Liver (tissue), 9 donors: Measurements from ENCODE around the gene HOXD9. TPM values are rescaled to one million over a fixed set of nuclear protein-coding genes. Genes with fewer than 3 reads are reported as not detected.

Experiments
- DNase-seq: peaks from one replicate; pipeline ENCODE4 v3.0.0-alpha.2; 2017; ENCODE audit warnings: low spot score
- H3K27ac ChIP-seq, 2 donors: one replicate each; pipeline ENCODE4 v1.7.0; 2013; ENCODE audit warnings: inconsistent platforms in 2 of 2, low read length in 2 of 2, control low read depth in 1 of 2, low read depth in 1 of 2, mild to moderate bottlenecking in 1 of 2
- H3K27me3 ChIP-seq, 4 donors: one replicate each; pipeline versions ENCODE4 v1.6.1 to v1.7.0; 2013; ENCODE audit warnings: low read length in 3 of 4, inconsistent platforms in 1 of 4, mild to moderate bottlenecking in 1 of 4, moderate library complexity in 1 of 4; ENCODE audit not compliant: control insufficient read depth in 4 of 4, insufficient read depth in 4 of 4
- H3K36me3 ChIP-seq, 4 donors: one replicate each; pipeline versions ENCODE4 v1.6.1 to v1.7.0; 2013; ENCODE audit warnings: low read length in 3 of 4, mild to moderate bottlenecking in 3 of 4, low read depth in 1 of 4, moderate library complexity in 1 of 4; ENCODE audit not compliant: control insufficient read depth in 4 of 4, insufficient read depth in 3 of 4
- H3K4me1 ChIP-seq, 4 donors: one replicate each; pipeline versions ENCODE4 v1.6.1 to v1.7.0; 2013; ENCODE audit warnings: low read length in 3 of 4, mild to moderate bottlenecking in 3 of 4, moderate library complexity in 1 of 4; ENCODE audit not compliant: control insufficient read depth in 4 of 4, insufficient read depth in 4 of 4
- H3K4me3 ChIP-seq, 3 donors: one replicate each; pipeline versions ENCODE4 v1.6.1 to v1.7.0; 2013; ENCODE audit warnings: low read length in 3 of 3, control low read depth in 1 of 3, low read depth in 1 of 3, mild to moderate bottlenecking in 1 of 3
- H3K9ac ChIP-seq, 2 donors: one replicate each; pipeline ENCODE4 v1.7.0; 2013; ENCODE audit warnings: low read length in 2 of 2, mild to moderate bottlenecking in 2 of 2, moderate library complexity in 2 of 2, control low read depth in 1 of 2, low read depth in 1 of 2
- H3K9me3 ChIP-seq, 4 donors: one replicate each; pipeline versions ENCODE4 v1.6.1 to v1.7.0; 2013; ENCODE audit warnings: low read length in 3 of 4; ENCODE audit not compliant: control insufficient read depth in 4 of 4
- ATF3 ChIP-seq: IDR thresholded peaks from 2 replicates; pipeline ENCODE4 v1.6.1; 2016; ENCODE audit warnings: antibody characterized with exemption
- CTCF ChIP-seq: fragments of 150-350 bp; IDR thresholded peaks from 2 replicates; pipeline ENCODE4 v1.5.1; 2017; ENCODE audit warnings: improper control_type of control experiment, low read depth, low read length; ENCODE audit not compliant: missing input control
- EGR1 ChIP-seq, 2 donors: IDR thresholded peaks; 2 replicates each; pipeline ENCODE4 v1.6.1; 2016 to 2018; ENCODE audit warnings: antibody characterized with exemption in 2 of 2, low read depth in 2 of 2
- FOXA1 ChIP-seq: IDR thresholded peaks from 2 replicates; pipeline ENCODE4 v1.6.1; 2016; ENCODE audit warnings: antibody characterized with exemption
- FOXA2 ChIP-seq: IDR thresholded peaks from 2 replicates; pipeline ENCODE4 v1.6.1; 2016; ENCODE audit warnings: antibody characterized with exemption
- GABPA ChIP-seq, 2 donors: IDR thresholded peaks in 1 of 2; conservative IDR thresholded peaks in 1 of 2; 2 replicates each; pipeline ENCODE4 v1.6.1; 2016; ENCODE audit warnings: antibody characterized with exemption in 2 of 2, mild to moderate bottlenecking in 1 of 2, moderate library complexity in 1 of 2
- HNF4A ChIP-seq, 2 donors: conservative IDR thresholded peaks; 2 replicates each; pipeline ENCODE4 v1.6.1; 2016; ENCODE audit warnings: antibody characterized with exemption in 2 of 2, mild to moderate bottlenecking in 2 of 2
- HNF4G ChIP-seq: IDR thresholded peaks from 2 replicates; pipeline ENCODE4 v1.6.1; 2016; ENCODE audit warnings: antibody characterized with exemption
- MAX ChIP-seq: IDR thresholded peaks from 2 replicates; pipeline ENCODE4 v1.6.1; 2016; ENCODE audit warnings: antibody characterized with exemption
- NR2F2 ChIP-seq: IDR thresholded peaks from 2 replicates; pipeline ENCODE4 v1.6.1; 2016; ENCODE audit warnings: antibody characterized with exemption
- RAD21 ChIP-seq, 2 donors: IDR thresholded peaks; 2 replicates each; pipeline ENCODE4 v1.6.1; 2016; ENCODE audit warnings: antibody characterized with exemption in 2 of 2, mild to moderate bottlenecking in 2 of 2
- REST ChIP-seq: IDR thresholded peaks from 2 replicates; pipeline ENCODE4 v1.6.1; 2016; ENCODE audit warnings: antibody characterized with exemption, mild to moderate bottlenecking
- RXRA ChIP-seq, 2 donors: IDR thresholded peaks; 2 replicates each; pipeline ENCODE4 v1.6.1; 2017 to 2018; ENCODE audit warnings: antibody characterized with exemption in 2 of 2, mild to moderate bottlenecking in 1 of 2
- SP1 ChIP-seq: IDR thresholded peaks from 2 replicates; pipeline ENCODE4 v1.6.1; 2018; ENCODE audit warnings: antibody characterized with exemption, mild to moderate bottlenecking
- TAF1 ChIP-seq: conservative IDR thresholded peaks from 2 replicates; pipeline ENCODE4 v1.6.1; 2016; ENCODE audit warnings: antibody characterized with exemption, mild to moderate bottlenecking
- ZBTB33 ChIP-seq: IDR thresholded peaks from 2 replicates; pipeline ENCODE4 v1.6.1; 2016; ENCODE audit warnings: antibody characterized with exemption
- WGBS: extraction: QIAGEN DNeasy Blood & Tissue Kit; methylation state at CpG from one replicate; pipeline ENCODE4 v1.1.7; 2013; 5-methylcytosine and 5-hydroxymethylcytosine counted together
- polyA plus RNA-seq, 2 donors: library from polyadenylated mRNA; stranded (reverse) in 1 of 2; unstranded in 1 of 2; fragments of 200-250 nt in 1 of 2; fragments of >200 nt in 1 of 2; fragmentation: Nextera tagmentation in 1 of 2; extraction: Ambion mirVana in 1 of 2; gene quantifications; one replicate each; pipeline versions ENCODE4 v1.2.1 to v1.2.3, GENCODE V29; 2013 to 2015
- total RNA-seq, 2 donors: library from RNA; depleted of rRNA; stranded (reverse); fragments of >200 nt; gene quantifications; one replicate each; pipeline ENCODE4 v1.2.3, GENCODE V29; 2014
- donor health status: healthy.
- donor health status: healthy.
- donor health status: healthy.
- donor health status: healthy.
- donor health status: healthy.

Gene HOXD9
- total and polyA plus RNA-seq, 4 donors: 0.07 TPM; not detected in 3

GRCh38 chr2:176132205-176133171, 10.0 kb downstream of the HOXD9 start:
- peak overlapping the region in 1 of 3 donors; percentile 13 for H3K4me3 ChIP-seq
- peaks cover 11 to 60% (median 23%) of the 10 kb centered on the region in 4 donors for H3K27me3 ChIP-seq
- H3K9me3 ChIP-seq: peaks cover 0 to 11% (median 0%) of the 10 kb centered on the region in 4 donors
- DNase-seq: no peak
- 14% methylated on average over 33 of the region's 33 CpGs for WGBS
- peaks cover 4 to 22% (median 12%) of the 10 kb centered on the region in 4 donors for H3K4me1 ChIP-seq
- H3K27ac ChIP-seq: no peak overlapping the region
- H3K36me3 ChIP-seq: no peaks in the 10 kb centered on the region
- H3K9ac ChIP-seq: no peak overlapping the region
- TF ChIP-seq ATF3 (no peak), MAX (no peak), FOXA2 (no peak), GABPA (IDR thresholded peaks at IDR 0.05 in 1 of 2, conservative IDR thresholded peaks at IDR 0.05 in 1 of 2) (no peak), SP1 (no peak)

- H3K9ac ChIP-seq: no peak overlapping the region
Measured at GRCh38 chr2:176133389-176133788, 10.9 kb downstream of the HOXD9 start.

More at GRCh38 chr2:176133389-176133788, 10.9 kb downstream of the HOXD9 start:
- DNase-seq: no peak
- TF ChIP-seq RXRA (IDR thresholded peaks at IDR 0.05) (no peak), FOXA1 (no peak), HNF4A (conservative IDR thresholded peaks at IDR 0.05) (no peak), ATF3 (no peak), SP1 (no peak), MAX (no peak), REST (no peak), FOXA2 (no peak), HNF4G (no peak), TAF1 (no peak), CTCF (no peak), EGR1 (IDR thresholded peaks at IDR 0.05; ENCODE audit: low read depth in 2 of 2) (no peak), ZBTB33 (no peak), GABPA (IDR thresholded peaks at IDR 0.05 in 1 of 2, conservative IDR thresholded peaks at IDR 0.05 in 1 of 2) (no peak), RAD21 (IDR thresholded peaks at IDR 0.05) (no peak), NR2F2 (no peak)
- no peak overlapping the region for H3K4me3 ChIP-seq
- peaks cover 10 to 62% (median 20%) of the 10 kb centered on the region in 4 donors for H3K27me3 ChIP-seq
- no peaks in the 10 kb centered on the region for H3K36me3 ChIP-seq
- H3K27ac ChIP-seq: no peak overlapping the region
- peaks cover 0 to 11% (median 0%) of the 10 kb centered on the region in 4 donors for H3K9me3 ChIP-seq
- peaks cover 4 to 22% (median 12%) of the 10 kb centered on the region in 4 donors for H3K4me1 ChIP-seq
